Esophagus (tissue), 2 donors: ENCODE results near the gene MAP2. TPM values are rescaled to one million over a fixed set of nuclear protein-coding genes. Genes with fewer than 3 reads are reported as not detected.

Source experiments
- H3K27ac ChIP-seq, 2 donors: one replicate each; pipeline ENCODE4 v1.5.1; 2013; ENCODE audit warnings: low read depth in 2 of 2, mild to moderate bottlenecking in 2 of 2, inconsistent platforms in 1 of 2, low read length in 1 of 2, moderate library complexity in 1 of 2
- H3K27me3 ChIP-seq, 2 donors: one replicate each; pipeline ENCODE4 v1.6.1; 2013; ENCODE audit warnings: low read length in 2 of 2, control low read depth in 1 of 2, mild to moderate bottlenecking in 1 of 2; ENCODE audit not compliant: insufficient read depth in 2 of 2, control insufficient read depth in 1 of 2
- H3K36me3 ChIP-seq, 2 donors: one replicate each; pipeline ENCODE4 v1.6.1; 2013; ENCODE audit warnings: low read length in 1 of 2; ENCODE audit not compliant: control insufficient read depth in 2 of 2, insufficient read depth in 2 of 2
- H3K4me1 ChIP-seq, 2 donors: one replicate each; pipeline ENCODE4 v1.6.1; 2013; ENCODE audit warnings: low read length in 1 of 2; ENCODE audit not compliant: control insufficient read depth in 2 of 2, insufficient read depth in 2 of 2
- H3K4me3 ChIP-seq, 2 donors: one replicate each; pipeline ENCODE4 v1.5.1; 2013; ENCODE audit warnings: low read length in 2 of 2, mild to moderate bottlenecking in 2 of 2, low read depth in 1 of 2, moderate library complexity in 1 of 2
- H3K9me3 ChIP-seq, 2 donors: one replicate each; pipeline ENCODE4 v1.6.1; 2013; ENCODE audit warnings: mild to moderate bottlenecking in 2 of 2, low read depth in 1 of 2, low read length in 1 of 2, moderate library complexity in 1 of 2; ENCODE audit not compliant: control insufficient read depth in 2 of 2, insufficient read depth in 1 of 2
- WGBS, 2 donors: extraction: QIAGEN DNeasy Blood & Tissue Kit; methylation state at CpG; one replicate each; pipeline ENCODE4 v1.1.7; 2013; 5-methylcytosine and 5-hydroxymethylcytosine counted together
- polyA plus RNA-seq, 2 donors: library from polyadenylated mRNA; stranded (reverse); fragments of 200-250 nt; gene quantifications; one replicate each; pipeline ENCODE4 v1.2.3, GENCODE V29; 2013
- donor health status: healthy with polysubstance abuse.
- donor health status: Bipolar disorder and iron deficiency.

MAP2 gene
- polyA plus RNA-seq, 2 donors = 4.4 to 5.2 TPM

- Histone ChIP-seq H3K27ac (peak overlapping the region; percentile 12 to 59), H3K4me3 (peak overlapping the region; percentile 58 to 74), H3K4me1 (no peaks in the 10 kb centered on the region), H3K36me3 (no peaks in the 10 kb centered on the region), H3K27me3 (no peaks in the 10 kb centered on the region), H3K9me3 (no peaks in the 10 kb centered on the region)
- 1 to 2% methylated on average over 28 of the region's 28 CpGs for WGBS, 2 donors
These were observed 403 bp downstream of the MAP2 start for GRCh38 chr2:209424199-209424701.

GRCh38 chr2:209424781-209425470 lies 1.1 kb downstream of the MAP2 start:
- H3K27ac ChIP-seq = no peak overlapping the region
- 6 to 11% methylated on average over 10 of the region's 10 CpGs for WGBS, 2 donors

GRCh38 chr2:209425471-209426071 lies 1.7 kb downstream of the MAP2 start:
- Histone ChIP-seq H3K36me3 (no peaks in the 10 kb centered on the region), H3K4me3 (no peak overlapping the region), H3K9me3 (no peaks in the 10 kb centered on the region), H3K4me1 (no peaks in the 10 kb centered on the region), H3K27ac (no peak overlapping the region), H3K27me3 (no peaks in the 10 kb centered on the region)
- 32 to 39% methylated on average over 2 of the region's 2 CpGs for WGBS, 2 donors

More at GRCh38 chr2:209424781-209425470, 1.1 kb downstream of the MAP2 start:
- Histone ChIP-seq H3K27me3 (no peaks in the 10 kb centered on the region), H3K9me3 (no peaks in the 10 kb centered on the region), H3K36me3 (no peaks in the 10 kb centered on the region), H3K4me1 (no peaks in the 10 kb centered on the region), H3K4me3 (peak overlapping the region; percentile 58 to 74)

GRCh38 chr2:209426432-209426831 lies 2.6 kb downstream of the MAP2 start:
- Histone ChIP-seq H3K9me3 (no peaks in the 10 kb centered on the region), H3K27ac (no peak overlapping the region), H3K4me3 (no peak overlapping the region), H3K27me3 (no peaks in the 10 kb centered on the region), H3K36me3 (no peaks in the 10 kb centered on the region), H3K4me1 (no peaks in the 10 kb centered on the region)

- Histone ChIP-seq H3K4me3 (no peak overlapping the region), H3K9me3 (no peaks in the 10 kb centered on the region), H3K27me3 (no peaks in the 10 kb centered on the region), H3K27ac (peak overlapping the region; percentile 13 to 15), H3K4me1 (peaks cover 0 to 2% of the 10 kb centered on the region in 2 donors), H3K36me3 (no peaks in the 10 kb centered on the region)
- 32 to 55% methylated on average over 3 of the region's 3 CpGs for WGBS, 2 donors
These were observed 7.9 kb downstream of the MAP2 start for GRCh38 chr2:209431701-209432100.

- H3K36me3 ChIP-seq = no peaks in the 10 kb centered on the region
- no peak overlapping the region for H3K4me3 ChIP-seq
- no peak overlapping the region for H3K27ac ChIP-seq
- no peaks in the 10 kb centered on the region for H3K4me1 ChIP-seq
- H3K27me3 ChIP-seq = no peaks in the 10 kb centered on the region
- WGBS, 2 donors = 42 to 55% methylated on average over 3 of the region's 3 CpGs
- no peaks in the 10 kb centered on the region for H3K9me3 ChIP-seq
These were observed 17.7 kb downstream of the MAP2 start for GRCh38 chr2:209441541-209441940.

GRCh38 chr2:209442939-209443338 lies 19.1 kb downstream of the MAP2 start:
- Histone ChIP-seq H3K27me3 (no peaks in the 10 kb centered on the region), H3K4me1 (no peaks in the 10 kb centered on the region), H3K36me3 (no peaks in the 10 kb centered on the region), H3K27ac (no peak overlapping the region), H3K9me3 (no peaks in the 10 kb centered on the region), H3K4me3 (no peak overlapping the region)
- 78 to 83% methylated on average over 1 of the region's 1 CpG for WGBS, 2 donors

GRCh38 chr2:209445485-209445884 lies 21.6 kb downstream of the MAP2 start:
- no peak overlapping the region for H3K27ac ChIP-seq
- H3K4me1 ChIP-seq = no peaks in the 10 kb centered on the region
- H3K27me3 ChIP-seq = no peaks in the 10 kb centered on the region
- 43 to 60% methylated on average over 2 of the region's 2 CpGs for WGBS, 2 donors
- H3K4me3 ChIP-seq = no peak overlapping the region
- no peaks in the 10 kb centered on the region for H3K36me3 ChIP-seq
- H3K9me3 ChIP-seq = no peaks in the 10 kb centered on the region

GRCh38 chr2:209451209-209451834 lies 27.5 kb downstream of the MAP2 start:
- no peaks in the 10 kb centered on the region for H3K9me3 ChIP-seq
- 84 to 85% methylated on average over 3 of the region's 3 CpGs for WGBS, 2 donors
- H3K4me1 ChIP-seq = no peaks in the 10 kb centered on the region
- no peak overlapping the region for H3K27ac ChIP-seq
- no peak overlapping the region for H3K4me3 ChIP-seq
- H3K27me3 ChIP-seq = no peaks in the 10 kb centered on the region
- H3K36me3 ChIP-seq = no peaks in the 10 kb centered on the region
